Endothelial cell of umbilical vein (primary cell): ENCODE results near the gene TNNT3. TPM values are rescaled to one million over a fixed set of nuclear protein-coding genes. Genes with fewer than 3 reads are reported as not detected.

ENCODE experiments used
- BruUV-seq: library from RNA; stranded (reverse); fragments of 400-500 nt; replicated peaks from 2 replicates; lab custom pipeline; 2021; lab: Mats Ljungman, UMichigan
- CTCF ChIA-PET: fragments of 300-600, 350-600 bp; sonication (Branson Sonifier 250); formaldehyde crosslinking; loops from one replicate; lab custom pipeline; 2021; ENCODE audit warnings: antibody characterized with exemption, inconsistent platforms; lab: Charles Lee
- POLR2A ChIA-PET: fragments of 300-600, 350-600 bp; sonication (Branson Sonifier 250); formaldehyde crosslinking; loops from one replicate; lab custom pipeline; 2021; ENCODE audit warnings: antibody characterized with exemption, inconsistent platforms; lab: Charles Lee
- DNase-seq: peaks from one replicate; pipeline ENCODE4 v3.0.0-alpha.2; 2011; ENCODE audit warnings: low read depth, low spot score
- FAIRE-seq: peaks from 2 replicates; lab custom pipeline; 2011; peaks lifted over from hg19 to GRCh38; lab: Jason Lieb, UNC
- H2AFZ ChIP-seq: 2 replicates; pipeline ENCODE4 v1.6.0; 2012; ENCODE audit warnings: low read depth, low read length, control low read depth, inconsistent platforms
- H3K27ac ChIP-seq: 2 replicates; pipeline ENCODE4 v1.5.1; 2011; ENCODE audit warnings: low read depth, mild to moderate bottlenecking, control low read depth, low read length, moderate library complexity; ENCODE audit not compliant: insufficient read depth
- H3K27me3 ChIP-seq, 2 experiments: 2 replicates each; pipeline versions ENCODE4 v1.6.0 to v1.6.1; 2011; ENCODE audit warnings: low read length in 2 of 2, mixed read lengths in 1 of 2; ENCODE audit not compliant: control insufficient read depth in 2 of 2, insufficient read depth in 2 of 2
- H3K36me3 ChIP-seq, 2 experiments: 2 replicates in 1 of 2; 3 replicates in 1 of 2; pipeline ENCODE4 v1.5.1; 2011; ENCODE audit warnings: low read length in 2 of 2, mild to moderate bottlenecking in 1 of 2, moderate library complexity in 1 of 2; ENCODE audit not compliant: control insufficient read depth in 2 of 2, insufficient read depth in 2 of 2; ENCODE audit errors: extremely low read depth in 1 of 2
- H3K4me1 ChIP-seq: 3 replicates; pipeline ENCODE4 v1.5.1; 2011; ENCODE audit warnings: mild to moderate bottlenecking, low read length; ENCODE audit not compliant: control insufficient read depth, insufficient read depth; ENCODE audit errors: extremely low read depth
- H3K4me2 ChIP-seq: 2 replicates; pipeline ENCODE4 v1.6.1; 2011; ENCODE audit warnings: low read length, control low read depth, mixed read lengths; ENCODE audit not compliant: insufficient read depth
- H3K4me3 ChIP-seq, 3 experiments: fragments of 200-600 bp in 1 of 3; sonication (generic), shearing (Covaris generic) in 1 of 3; replicated peaks in 1 of 3; 2 replicates each; pipeline ENCODE4 v1.5.1; 2011 to 2016; ENCODE audit warnings: control low read depth in 3 of 3, low read length in 3 of 3, mild to moderate bottlenecking in 2 of 3, inconsistent platforms in 1 of 3, low read depth in 1 of 3, moderate library complexity in 1 of 3; ENCODE audit not compliant: insufficient read depth in 1 of 3
- H3K79me2 ChIP-seq: 2 replicates; pipeline ENCODE4 v1.6.0; 2012; ENCODE audit warnings: low read length, inconsistent platforms; ENCODE audit not compliant: control insufficient read depth, insufficient read depth
- H3K9ac ChIP-seq: replicated peaks from 2 replicates; pipeline ENCODE3; 2011; ENCODE audit warnings: low read length, control low read depth; ENCODE audit not compliant: insufficient read depth; ENCODE audit errors: extremely low read depth
- H3K9me1 ChIP-seq: replicated peaks from 3 replicates; pipeline ENCODE4 v1.6.0; 2011; ENCODE audit warnings: mild to moderate bottlenecking, low read length; ENCODE audit not compliant: control insufficient read depth, insufficient read depth; ENCODE audit errors: extremely low read depth
- H3K9me3 ChIP-seq: replicated peaks from 2 replicates; pipeline ENCODE4 v1.5.1; 2012; ENCODE audit warnings: low read length, inconsistent platforms; ENCODE audit not compliant: control insufficient read depth, insufficient read depth
- H4K20me1 ChIP-seq: replicated peaks from 2 replicates; pipeline ENCODE3; 2011; ENCODE audit warnings: mild to moderate bottlenecking, low read length; ENCODE audit not compliant: control insufficient read depth, insufficient read depth; ENCODE audit errors: extremely low read depth
- CTCF ChIP-seq, 2 donors: IDR thresholded peaks; 1 replicate in 1 of 2; 2 replicates in 1 of 2; pipeline ENCODE4 v1.5.1; 2011; ENCODE audit warnings: low read length in 2 of 2, mild to moderate bottlenecking in 2 of 2, moderate library complexity in 2 of 2, control low read depth in 1 of 2, inconsistent platforms in 1 of 2, low read depth in 1 of 2; ENCODE audit not compliant: insufficient read depth in 1 of 2; ENCODE audit errors: extremely low read depth in 1 of 2
- EZH2 ChIP-seq: IDR thresholded peaks from 2 replicates; pipeline ENCODE4 v1.6.1; 2012; ENCODE audit warnings: borderline replicate concordance, low read depth, mild to moderate bottlenecking, moderate library complexity, low read length, inconsistent platforms; ENCODE audit not compliant: severe bottlenecking
- FOS ChIP-seq: IDR thresholded peaks from 2 replicates; pipeline ENCODE4 v1.6.1; 2011; ENCODE audit warnings: mild to moderate bottlenecking, low read length, moderate library complexity, borderline replicate concordance; ENCODE audit not compliant: insufficient read depth
- GATA2 ChIP-seq: IDR thresholded peaks from 2 replicates; pipeline ENCODE4 v1.7.0; 2011; ENCODE audit warnings: low read depth, mild to moderate bottlenecking, moderate library complexity, mixed read lengths, low read length; ENCODE audit not compliant: insufficient read length, insufficient read depth
- JUN ChIP-seq: IDR thresholded peaks from 2 replicates; pipeline ENCODE4 v1.6.1; 2011; ENCODE audit warnings: borderline replicate concordance, low read depth; ENCODE audit not compliant: insufficient read length, insufficient read depth
- MYC ChIP-seq: IDR thresholded peaks from one replicate; pipeline ENCODE4 v1.6.1; 2011; ENCODE audit warnings: mild to moderate bottlenecking, low read depth, low read length
- POLR2A ChIP-seq: IDR thresholded peaks from 2 replicates; pipeline ENCODE4 v1.6.1; 2012; ENCODE audit warnings: low read depth, mild to moderate bottlenecking, control low read depth, low read length
- POLR2AphosphoS5 ChIP-seq: IDR thresholded peaks from 2 replicates; pipeline ENCODE4 v1.6.1; 2012; ENCODE audit warnings: low read depth, mild to moderate bottlenecking, control low read depth, low read length, moderate library complexity; ENCODE audit not compliant: insufficient read depth
- dilution Hi-C: fragments of 300-500 bp; cut with MboI; formaldehyde crosslinking; loops from one replicate; pipeline ENCODE4 v1.15.0; 2019; ENCODE audit warnings: low sequenced_read_pairs; ENCODE audit not compliant: extremely low pct_ligation_motif_present
- intact Hi-C: fragments of 100-400 bp; cut with micrococcal nuclease; formaldehyde crosslinking; loops from one replicate; pipeline ENCODE4 v1.10.0; 2022
- polyA plus RNA-seq, 4 experiments: library from polyadenylated mRNA; depleted of rRNA in 3 of 4; stranded (reverse) in 3 of 4; unstranded in 1 of 4; fragments of >200 nt; gene quantifications; 2 replicates each; pipeline versions ENCODE4 v1.2.1 to v1.2.3, GENCODE V29; 2011 to 2012; ENCODE audit warnings: missing spikeins in 1 of 4
- total RNA-seq: library from RNA; stranded (reverse); gene quantifications from 2 replicates; pipeline ENCODE4 v1.2.3, GENCODE V29; 2021
- TF ChIP-seq, protein P1 (sequence below): IDR thresholded peaks from 2 replicates; pipeline ENCODE4 v1.6.1; 2011; ENCODE audit not compliant: insufficient read depth, insufficient read length

TNNT3 gene
- total and polyA plus RNA-seq, 2 donors (not counting 3 experiments of a cell fraction or from before 2014, with no cell fraction given): not detected

GRCh38 chr11:1933416-1934334 lies 14.2 kb downstream of the TNNT3 start:
- H3K36me3 ChIP-seq: no peaks in the 10 kb centered on the region
- FAIRE-seq: no peak
- BruUV-seq: no TSS peak
- no peaks in the 10 kb centered on the region for H3K9me1 ChIP-seq
- H3K27ac ChIP-seq: no peak overlapping the region
- no peak overlapping the region for H3K4me3 ChIP-seq
- POLR2A ChIA-PET: no interaction called here
- H3K4me2 ChIP-seq: no peak overlapping the region
- no peaks in the 10 kb centered on the region for H3K27me3 ChIP-seq
- no peaks in the 10 kb centered on the region for H3K4me1 ChIP-seq
- no peaks in the 10 kb centered on the region for H3K79me2 ChIP-seq
- no peak overlapping the region for H2AFZ ChIP-seq
- intact Hi-C loops: no loop called here
- TF ChIP-seq, protein P1, sequence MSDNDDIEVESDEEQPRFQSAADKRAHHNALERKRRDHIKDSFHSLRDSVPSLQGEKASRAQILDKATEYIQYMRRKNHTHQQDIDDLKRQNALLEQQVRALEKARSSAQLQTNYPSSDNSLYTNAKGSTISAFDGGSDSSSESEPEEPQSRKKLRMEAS: no peak
- TF ChIP-seq MYC (no peak), CTCF (IDR thresholded peaks at IDR 0.05; ENCODE audit: extremely low read depth in 1 of 2, insufficient read depth in 1 of 2, low read depth in 1 of 2, low read length in 2 of 2) (no peak), GATA2 (no peak), POLR2A (no peak), EZH2 (no peak), POLR2AphosphoS5 (no peak), FOS (no peak), JUN (no peak)
- DNase-seq: no peak
- no peak overlapping the region for H3K9ac ChIP-seq
- CTCF ChIA-PET: interaction anchor here (1.2 kb wide), 1 partner anchor 101 kb away, joined by 3 read pairs; no protein-coding TSS in a partner anchor
- H3K9me3 ChIP-seq: no peaks in the 10 kb centered on the region
- dilution Hi-C loops: no loop called here
- H4K20me1 ChIP-seq: no peaks in the 10 kb centered on the region
